ENCODE data around the gene BPIFB1. TPM values are rescaled to one million over a fixed set of nuclear protein-coding genes. Genes with fewer than 3 reads are reported as not detected.

Gene BPIFB1
- total and polyA plus RNA-seq, 2 of the 13 experiments (the other 11 are each of a cell fraction or from before 2014, with no cell fraction given) = 0.82 to 4.4 TPM

GRCh38 chr20:33316343-33316742 lies 33.3 kb downstream of the BPIFB1 start:
- no TSS peak for BruUV-seq (replicated peaks)

More at GRCh38 chr20:33316343-33316742, 33.3 kb downstream of the BPIFB1 start:
- ChIA-PET POLR2A (no interaction called here), CTCF (ENCODE audit: low intra/inter-chr PET ratio, low total read pairs) (no interaction called here)
- WGBS (ENCODE audit: low lambda C conversion rate) = 31% methylated on average over 5 of the region's 5 CpGs
- intact Hi-C loops (cut with micrococcal nuclease; ENCODE audit: unreplicated experiment) = no loop called here
- Histone ChIP-seq H3K27me3 (ENCODE audit: control insufficient read depth in 1 of 2, insufficient read depth in 2 of 2, low read length in 2 of 2) (peaks cover 17 to 72% of the 10 kb centered on the region in 2 experiments), H3K9ac (ENCODE audit: insufficient read depth, low read depth, low read length) (no peak overlapping the region), H3K79me2 (ENCODE audit: insufficient read depth, low read length) (no peaks in the 10 kb centered on the region), H3K27ac (ENCODE audit: extremely low read length, insufficient read depth, low read length) (no peak overlapping the region), H2AFZ (ENCODE audit: low read length) (no peak overlapping the region), H3K4me3 (replicated peaks in 1 of 3; ENCODE audit: insufficient read depth in 1 of 3, low read depth in 2 of 3, low read length in 3 of 3) (no peak overlapping the region), H3K4me1 (ENCODE audit: insufficient read depth, low read length) (peaks cover 13% of the 10 kb centered on the region), H3K36me3 (replicated peaks in 1 of 2; ENCODE audit: control insufficient read depth in 1 of 2, insufficient read depth in 2 of 2, low read length in 2 of 2) (no peaks in the 10 kb centered on the region), H4K20me1 (ENCODE audit: insufficient read depth, low read length) (no peaks in the 10 kb centered on the region), H3K4me2 (ENCODE audit: low read depth, low read length) (no peak overlapping the region), H3K9me3 (ENCODE audit: low read length) (no peaks in the 10 kb centered on the region)
- 0 out of 2 replicates have a peak, but pooled peaks have one; percentile 7 for TF ChIP-seq NRL (CRISPR knock-in tag; IDR thresholded peaks at IDR 0.05; ENCODE audit: borderline replicate concordance)
- TF ChIP-seq ZNF629 (CRISPR knock-in tag; conservative IDR thresholded peaks at IDR 0.05) = peak; percentile 91
- TF ChIP-seq, protein P1, sequence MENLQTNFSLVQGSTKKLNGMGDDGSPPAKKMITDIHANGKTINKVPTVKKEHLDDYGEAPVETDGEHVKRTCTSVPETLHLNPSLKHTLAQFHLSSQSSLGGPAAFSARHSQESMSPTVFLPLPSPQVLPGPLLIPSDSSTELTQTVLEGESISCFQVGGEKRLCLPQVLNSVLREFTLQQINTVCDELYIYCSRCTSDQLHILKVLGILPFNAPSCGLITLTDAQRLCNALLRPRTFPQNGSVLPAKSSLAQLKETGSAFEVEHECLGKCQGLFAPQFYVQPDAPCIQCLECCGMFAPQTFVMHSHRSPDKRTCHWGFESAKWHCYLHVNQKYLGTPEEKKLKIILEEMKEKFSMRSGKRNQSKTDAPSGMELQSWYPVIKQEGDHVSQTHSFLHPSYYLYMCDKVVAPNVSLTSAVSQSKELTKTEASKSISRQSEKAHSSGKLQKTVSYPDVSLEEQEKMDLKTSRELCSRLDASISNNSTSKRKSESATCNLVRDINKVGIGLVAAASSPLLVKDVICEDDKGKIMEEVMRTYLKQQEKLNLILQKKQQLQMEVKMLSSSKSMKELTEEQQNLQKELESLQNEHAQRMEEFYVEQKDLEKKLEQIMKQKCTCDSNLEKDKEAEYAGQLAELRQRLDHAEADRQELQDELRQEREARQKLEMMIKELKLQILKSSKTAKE (CRISPR knock-in tag; IDR thresholded peaks at IDR 0.05; ENCODE audit: borderline replicate concordance) = no peak
- TF ChIP-seq, protein P2, sequence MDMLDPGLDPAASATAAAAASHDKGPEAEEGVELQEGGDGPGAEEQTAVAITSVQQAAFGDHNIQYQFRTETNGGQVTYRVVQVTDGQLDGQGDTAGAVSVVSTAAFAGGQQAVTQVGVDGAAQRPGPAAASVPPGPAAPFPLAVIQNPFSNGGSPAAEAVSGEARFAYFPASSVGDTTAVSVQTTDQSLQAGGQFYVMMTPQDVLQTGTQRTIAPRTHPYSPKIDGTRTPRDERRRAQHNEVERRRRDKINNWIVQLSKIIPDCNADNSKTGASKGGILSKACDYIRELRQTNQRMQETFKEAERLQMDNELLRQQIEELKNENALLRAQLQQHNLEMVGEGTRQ (IDR thresholded peaks at IDR 0.05; ENCODE audit: low read depth, low read length) = no peak
- TF ChIP-seq, protein P2 (CRISPR knock-in tag; IDR thresholded peaks at IDR 0.05; ENCODE audit: borderline replicate concordance) = no peak
- TF ChIP-seq CHD4 (IDR thresholded peaks at IDR 0.05; ENCODE audit: borderline replicate concordance, low read length) = peak; percentile 60; the same call in 1 of the 2 replicates
- no peak for FAIRE-seq
- DNase-seq (ENCODE audit: low spot score) = no peak
- no peak for ATAC-seq
- in situ Hi-C loops (cut with HindIII; ENCODE audit: extremely low pct_ligation_motif_present, low pct_unique_long_range_greater_than_20kb) = no loop called here

Measured in HepG2 (cell line).